ENCODE data around the gene DSC3.

The DSC3 gene

DNA sequence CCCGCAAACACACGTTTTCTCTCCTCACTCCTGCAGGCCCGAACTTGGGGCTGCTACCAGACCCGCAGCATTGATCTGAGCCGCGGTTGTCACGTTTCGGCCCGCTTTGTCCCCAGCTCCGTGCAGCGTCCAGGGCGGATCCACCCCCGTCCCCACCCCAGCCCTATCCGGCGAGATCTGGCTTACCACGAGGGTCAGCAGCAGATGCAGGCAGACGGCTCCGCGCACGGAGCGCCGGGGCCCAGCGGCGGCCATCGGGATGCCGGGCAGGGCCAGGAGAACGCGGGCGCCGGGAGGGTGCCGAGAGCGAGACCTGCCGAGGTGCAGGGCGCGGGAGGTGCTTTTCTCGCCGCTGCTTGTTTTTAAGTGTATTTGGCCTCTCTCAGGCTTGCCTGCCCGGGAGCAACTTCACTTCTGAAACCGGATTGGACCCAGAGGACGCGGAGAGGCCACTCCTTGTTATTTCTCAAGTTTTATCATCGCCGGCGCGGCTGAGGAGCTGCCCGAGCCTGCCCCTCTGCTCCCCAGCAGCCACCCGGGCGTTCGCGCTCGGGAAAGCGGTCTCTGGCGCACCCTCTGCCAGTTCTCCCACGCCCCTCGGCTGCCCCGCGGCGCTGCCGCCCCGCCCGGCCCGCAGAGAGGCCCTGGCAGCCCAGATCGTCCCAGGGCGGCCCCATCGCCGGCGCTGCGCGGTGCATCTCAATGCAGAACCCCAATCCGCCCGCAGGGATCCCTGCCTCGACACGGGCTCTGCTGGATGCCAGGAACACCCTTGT lies at the start of gene DSC3:
Gene DSC3, minus strand, starts transcription at position 337 of the 776 bp plus-strand sequence. Its CDS starts 82 bp downstream, at position 255.
- DNase-seq, result no peak

DNA sequence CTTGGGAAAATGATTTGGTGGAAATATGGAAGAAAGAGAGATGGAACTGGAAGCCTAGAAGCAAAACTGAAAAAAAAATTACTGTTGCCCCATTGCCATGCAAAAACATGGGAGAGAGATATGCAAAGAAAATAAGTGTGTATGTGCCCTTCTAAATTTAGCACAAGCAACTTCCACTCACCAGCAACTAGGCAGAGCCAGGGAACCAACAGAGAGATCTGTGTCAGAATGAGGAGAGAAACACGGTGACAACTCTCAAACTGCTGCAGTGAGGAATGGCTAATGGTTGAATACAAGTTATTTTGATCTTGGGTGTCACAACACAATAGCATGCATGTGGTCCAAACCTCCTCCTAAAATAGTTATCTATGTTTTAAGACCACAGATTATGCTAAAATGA lies 48.8 kb upstream of the DSC3 start:
- DNase-seq, result no peak

DNA sequence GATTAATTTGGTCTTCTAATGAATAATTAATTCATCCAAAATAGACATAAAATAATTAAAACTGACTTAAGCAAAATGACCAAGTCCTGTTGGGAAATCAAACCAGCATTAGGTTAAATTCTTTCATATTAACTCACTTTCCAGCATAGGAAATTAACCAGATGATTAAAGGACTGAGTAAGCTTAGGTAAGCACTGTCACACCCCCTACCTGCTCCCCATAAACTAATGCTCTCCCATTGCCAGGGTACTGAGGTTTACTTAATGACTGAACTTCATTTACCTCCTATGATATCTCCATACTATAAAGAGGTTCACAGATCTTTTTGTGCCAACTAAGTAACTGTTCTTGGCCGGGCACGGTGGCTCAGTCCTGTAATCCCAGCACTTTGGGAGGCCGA lies 46.0 kb upstream of the DSC3 start:
- DNase-seq, result no peak

DNA sequence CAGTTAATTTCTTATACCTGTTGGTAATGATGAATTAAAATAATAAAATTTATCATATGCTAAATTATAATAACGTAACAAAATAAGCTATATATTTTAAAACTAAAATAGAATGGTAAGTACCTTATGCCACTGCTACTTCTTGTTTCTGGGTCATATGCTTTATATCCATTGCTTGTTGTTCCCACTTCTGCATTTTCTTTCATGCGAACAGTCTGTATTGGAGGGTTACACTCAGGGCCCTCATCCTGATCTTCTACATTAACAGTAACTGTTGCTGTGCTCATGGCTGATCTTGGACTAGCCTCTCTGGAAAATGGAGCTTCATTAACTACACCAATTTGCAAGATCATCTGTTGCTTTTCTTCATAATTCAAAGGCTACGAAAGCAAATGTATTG lies 37.4 kb upstream of the DSC3 start:
- DNase-seq, result no peak

DNA sequence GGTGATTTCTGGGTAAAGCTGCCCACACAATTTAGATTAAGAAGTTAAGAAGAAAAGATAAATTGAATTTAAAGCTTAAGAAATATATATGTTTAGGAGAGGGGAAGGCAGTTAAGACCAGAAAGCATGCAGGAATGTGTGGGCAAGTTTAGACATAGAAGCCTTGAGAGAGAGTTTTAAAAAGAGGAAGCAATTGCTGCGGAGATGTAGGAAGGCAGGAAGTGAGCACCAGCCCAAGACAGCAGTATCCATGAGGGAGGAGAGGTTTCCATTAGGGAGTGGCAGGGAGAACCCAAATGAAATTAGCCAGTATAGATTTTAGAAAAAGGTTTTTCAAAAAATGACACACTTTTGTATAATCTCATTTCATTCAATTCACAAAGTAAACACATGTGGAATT lies 35.3 kb upstream of the DSC3 start:
- no peak for DNase-seq

DNA sequence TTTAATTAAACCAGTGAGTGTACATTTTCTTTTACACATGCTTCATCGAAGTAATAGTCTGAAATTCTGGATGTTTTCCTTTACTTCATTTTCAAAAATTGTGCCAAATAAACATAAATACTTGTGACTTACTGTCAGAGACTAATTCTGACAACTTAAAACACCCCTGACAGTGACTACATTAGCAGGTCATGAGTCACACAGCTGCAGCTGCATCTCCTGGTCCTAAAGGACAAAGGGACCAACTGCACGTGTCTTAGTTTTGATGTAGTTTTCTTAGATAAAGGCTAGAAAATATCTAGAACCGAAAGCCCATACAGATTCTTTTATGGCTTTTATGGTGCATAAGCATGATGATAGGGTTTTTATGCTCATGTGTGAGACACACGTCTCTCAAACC lies 29.6 kb upstream of the DSC3 start:
- DNase-seq, result no peak

DNA sequence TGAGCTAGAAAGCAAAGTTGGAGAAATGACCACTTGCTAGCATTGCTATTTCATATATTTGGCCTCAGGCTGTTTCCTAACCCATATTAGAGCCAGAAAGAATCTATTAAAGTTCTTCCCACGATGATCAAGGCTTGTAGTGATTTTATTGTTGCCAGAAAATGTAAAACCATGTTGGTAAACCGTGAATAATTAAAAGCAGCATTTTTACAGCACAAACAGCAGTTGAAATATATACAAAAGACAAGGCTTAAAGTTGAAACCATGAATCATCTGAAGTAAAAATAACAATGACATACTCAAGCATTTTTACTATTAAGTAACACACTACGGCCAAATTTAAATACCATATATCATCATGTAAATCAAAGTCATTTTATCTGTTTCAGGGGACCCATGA lies 27.7 kb upstream of the DSC3 start:
- no peak for DNase-seq

DNA sequence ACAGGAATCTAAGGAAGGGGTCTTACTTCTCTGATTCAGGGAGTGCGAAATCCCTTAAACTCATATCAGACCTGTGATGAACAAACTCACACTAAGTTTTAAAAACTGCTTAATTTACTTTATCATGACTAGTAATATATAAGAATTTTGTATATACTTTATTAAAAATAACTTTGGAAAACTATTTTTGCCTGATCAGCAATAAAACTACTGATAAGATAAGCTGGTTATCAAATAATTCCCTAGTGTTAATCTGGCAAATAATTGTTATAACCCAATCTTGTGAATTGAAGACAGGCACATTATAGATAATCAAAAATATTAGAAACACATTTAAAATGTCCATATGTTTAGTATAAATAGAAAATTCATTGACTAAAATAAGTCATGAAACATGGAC lies 23.7 kb upstream of the DSC3 start:
- DNase-seq, result no peak

DNA sequence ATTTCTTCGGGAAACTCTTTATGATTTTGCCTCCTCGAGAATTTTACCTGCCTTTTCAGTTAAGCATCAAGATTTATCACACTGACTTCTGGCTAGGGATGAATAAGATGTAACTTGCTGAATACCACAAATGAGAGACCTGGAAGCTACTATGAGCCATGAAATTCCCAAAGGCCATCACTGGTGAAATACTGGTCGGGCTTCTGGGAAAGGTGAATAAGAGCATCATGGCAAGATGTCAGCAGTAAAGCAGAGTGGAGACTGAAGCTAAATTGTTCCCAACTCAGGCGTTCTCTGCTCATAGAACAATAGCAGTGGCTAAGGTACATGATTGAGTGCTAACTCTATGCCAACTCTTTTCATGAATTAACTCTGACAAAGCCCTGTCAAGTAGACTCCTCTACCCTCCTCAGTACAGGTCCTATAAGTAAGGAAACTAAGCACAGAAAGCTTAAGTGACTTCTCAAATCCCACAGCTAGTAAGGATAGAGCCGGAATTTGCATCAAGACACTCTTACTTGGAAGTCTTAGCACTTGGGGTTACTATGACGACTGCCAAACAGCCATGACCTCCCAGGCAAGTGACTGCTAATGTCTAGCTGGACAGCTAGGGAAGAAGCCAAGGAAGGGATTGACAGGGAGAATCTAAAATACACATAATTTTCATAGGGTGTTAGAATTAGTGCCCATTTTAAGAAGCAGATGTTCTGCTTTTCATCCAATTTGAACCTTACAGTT lies 22.7 kb upstream of the DSC3 start:
- DNase-seq, result no peak

DNA sequence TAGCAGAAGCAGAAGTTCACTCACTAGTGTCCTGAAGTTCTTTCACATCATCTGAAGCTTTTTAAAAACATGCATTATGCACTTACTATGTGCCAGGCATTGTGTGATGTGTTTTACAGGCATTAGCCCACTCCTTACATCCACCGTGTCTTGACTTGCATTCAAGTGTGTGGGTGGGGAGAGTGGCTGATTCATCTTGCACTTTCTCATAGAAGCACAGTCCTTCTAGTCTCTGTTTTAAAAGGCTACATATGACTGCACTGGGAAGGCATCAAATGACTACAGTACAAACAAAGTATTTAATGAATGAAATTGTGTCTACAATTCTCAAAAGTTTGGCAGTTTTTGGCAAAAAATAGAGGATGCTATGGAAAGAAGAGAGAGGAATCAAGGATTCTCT lies 21.6 kb upstream of the DSC3 start:
- no peak for DNase-seq

DNA sequence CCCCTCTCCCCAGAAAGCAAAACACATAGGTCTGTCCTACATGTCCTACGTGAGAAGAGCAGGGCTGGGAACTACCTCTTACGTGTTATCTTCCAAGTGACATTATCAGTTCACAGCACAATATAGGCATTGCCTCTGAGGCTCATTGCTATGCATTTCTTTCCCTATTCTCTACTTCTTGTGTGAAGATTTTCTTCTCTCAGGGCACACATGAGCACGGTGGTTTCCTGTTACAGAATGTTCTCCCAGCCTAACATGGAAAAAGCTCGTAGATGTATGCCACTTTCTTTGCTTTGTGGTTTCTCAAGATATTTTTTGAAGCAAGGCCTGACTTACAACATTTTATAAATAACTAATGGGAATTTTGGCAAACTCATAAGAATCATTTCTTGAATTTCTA lies 19.4 kb upstream of the DSC3 start:
- DNase-seq, result no peak

DNA sequence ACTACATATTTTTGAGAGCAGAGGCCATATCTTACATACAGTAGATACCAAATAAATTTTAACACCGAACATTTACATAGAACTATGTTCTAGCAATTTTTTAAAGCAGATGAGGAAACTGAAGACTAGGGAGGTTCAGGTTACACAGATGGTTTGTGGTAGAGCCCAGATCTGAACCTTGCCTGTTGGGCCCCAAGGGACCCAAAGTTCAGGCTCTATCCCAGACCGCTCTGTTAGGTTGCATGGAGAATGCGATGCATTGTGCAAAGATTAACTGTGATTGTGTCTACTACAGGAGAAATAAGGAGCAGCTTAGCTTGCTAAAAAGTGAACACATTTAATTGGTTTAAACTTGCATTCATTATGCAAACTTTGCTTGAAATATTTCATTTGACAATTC lies 16.4 kb upstream of the DSC3 start:
- no peak for DNase-seq

DNA sequence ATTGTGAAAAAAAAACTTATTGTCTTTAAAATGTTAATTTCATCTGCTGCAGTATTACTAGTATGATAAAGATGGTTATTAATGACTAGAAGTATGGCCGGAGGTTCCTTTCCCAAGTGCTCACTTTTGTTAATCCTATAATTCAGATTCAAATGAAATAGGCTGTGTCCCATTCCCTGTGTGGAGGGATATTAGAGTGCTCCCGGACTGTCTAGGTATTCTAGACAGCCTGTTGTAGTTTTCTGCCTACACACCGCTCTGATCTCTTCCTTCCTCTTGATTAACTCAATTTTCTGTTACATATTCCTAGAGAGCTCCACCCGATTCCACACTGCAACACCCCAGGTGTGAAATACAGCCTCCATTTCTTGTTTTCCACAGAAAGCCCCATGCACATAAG lies 15.4 kb upstream of the DSC3 start:
- DNase-seq, result no peak

DNA sequence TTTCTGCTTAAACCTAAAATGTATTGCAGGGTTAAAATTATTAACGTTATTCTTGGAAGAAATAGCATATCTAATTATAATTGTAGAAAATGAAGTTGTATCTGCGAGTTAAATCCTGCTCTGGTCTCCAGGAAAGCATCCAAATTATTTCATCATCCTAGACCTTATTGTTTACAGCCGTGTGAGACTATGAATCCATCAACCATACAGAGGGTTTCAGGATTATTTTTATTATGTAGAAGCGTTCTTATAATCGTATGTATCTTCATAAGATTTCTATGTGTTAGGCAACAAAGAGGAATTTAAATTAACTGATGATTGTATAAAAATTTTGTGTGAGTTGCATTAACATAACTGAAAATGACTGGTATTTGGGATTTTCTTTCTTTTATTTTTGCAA lies 14.5 kb upstream of the DSC3 start:
- no peak for DNase-seq

DNA sequence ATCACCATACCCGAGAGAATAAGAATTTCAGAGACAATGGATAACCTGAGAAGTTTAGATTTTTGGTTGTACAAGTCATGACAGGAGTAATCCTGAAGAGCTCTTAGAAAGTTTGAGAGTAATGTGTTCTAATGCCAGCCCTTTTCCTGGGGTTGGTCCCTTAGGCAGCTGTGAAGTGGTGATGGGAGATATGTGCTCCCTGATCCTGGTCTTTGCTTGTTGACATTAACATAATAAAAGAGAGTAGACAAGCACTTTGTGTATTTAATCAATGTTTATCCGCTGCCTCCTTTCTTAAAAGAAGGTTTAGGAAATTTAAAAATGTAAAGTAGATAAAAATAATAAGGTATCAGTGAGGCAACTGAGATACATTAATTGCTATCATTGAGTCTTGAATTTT lies 13.8 kb upstream of the DSC3 start:
- DNase-seq, result no peak

DNA sequence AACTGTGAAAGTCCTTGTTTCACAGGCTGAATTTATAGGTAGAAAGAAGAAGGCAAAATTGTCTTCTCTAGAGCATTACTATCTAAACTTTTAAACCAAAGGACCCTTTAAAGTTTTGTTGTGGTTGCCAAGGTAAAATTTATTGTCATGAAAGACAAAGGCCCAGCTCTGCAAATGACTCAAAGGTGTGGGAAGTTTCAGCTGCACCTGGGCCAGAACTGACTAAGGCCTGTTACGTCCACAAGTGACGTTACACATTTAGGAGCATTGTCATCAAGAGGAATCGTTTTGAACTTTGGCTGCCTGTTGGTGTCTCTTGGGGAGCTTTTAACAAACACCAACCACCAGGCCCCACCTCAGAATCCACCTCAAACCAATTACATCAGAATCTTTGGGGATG lies 8.1 kb upstream of the DSC3 start:
- no peak for DNase-seq

DNA sequence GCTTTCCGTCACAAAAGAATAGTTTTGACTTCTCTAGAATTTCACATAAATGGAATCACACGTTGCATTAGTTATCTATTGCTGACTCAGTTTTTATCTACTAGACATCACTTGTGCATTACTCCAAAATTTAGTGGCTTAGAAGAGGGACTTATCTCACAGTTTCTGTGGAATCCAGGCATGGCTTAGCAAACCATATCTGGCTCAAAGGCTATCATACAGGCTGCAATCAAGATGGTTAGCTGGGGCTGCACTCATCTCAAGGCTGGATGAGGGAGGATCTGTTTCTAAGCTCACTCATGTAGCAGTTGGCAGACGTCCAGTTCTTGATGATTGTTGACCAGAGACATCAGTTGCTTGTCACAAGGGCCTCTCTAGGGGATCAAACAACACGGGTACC lies 6.6 kb upstream of the DSC3 start:
- no peak for DNase-seq

DNA sequence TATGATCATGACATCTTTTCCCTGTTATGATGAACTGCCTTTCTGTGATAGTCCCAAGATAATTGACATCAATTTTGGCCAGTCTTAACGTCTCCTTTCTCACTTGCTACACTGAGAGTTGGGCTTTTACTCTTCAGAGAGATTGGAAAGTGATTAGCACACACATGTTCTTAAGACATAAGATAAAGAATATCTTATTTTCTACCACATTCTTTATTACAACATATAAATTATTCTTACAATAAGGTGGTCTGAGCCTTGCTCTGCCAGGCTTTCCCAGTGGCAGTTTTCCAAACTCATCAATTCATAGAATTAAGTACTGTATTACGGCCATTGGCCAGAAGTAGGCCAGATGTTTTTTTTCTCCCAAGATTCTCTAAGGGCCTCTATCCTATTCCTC lies 5.7 kb upstream of the DSC3 start:
- DNase-seq, result no peak

DNA sequence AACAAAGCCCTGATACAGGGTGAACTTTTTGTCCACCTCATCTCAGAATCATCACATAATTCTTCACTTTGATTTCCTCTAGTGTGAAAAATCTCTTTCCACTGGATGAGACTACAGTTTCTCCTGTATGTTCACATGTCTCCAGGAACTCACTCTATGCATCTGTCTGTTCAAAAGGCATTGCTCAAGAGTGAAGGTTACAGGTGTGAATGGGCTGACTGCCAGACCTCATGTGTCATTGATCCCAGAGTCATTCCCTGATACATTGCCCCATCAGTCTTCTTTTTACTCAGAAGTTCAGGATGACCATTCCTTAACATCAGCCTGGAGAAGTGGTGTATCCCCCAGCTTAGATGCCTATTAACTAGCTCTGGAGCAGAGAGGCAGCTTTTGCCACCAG lies 4.4 kb upstream of the DSC3 start:
- DNase-seq, result no peak

DNA sequence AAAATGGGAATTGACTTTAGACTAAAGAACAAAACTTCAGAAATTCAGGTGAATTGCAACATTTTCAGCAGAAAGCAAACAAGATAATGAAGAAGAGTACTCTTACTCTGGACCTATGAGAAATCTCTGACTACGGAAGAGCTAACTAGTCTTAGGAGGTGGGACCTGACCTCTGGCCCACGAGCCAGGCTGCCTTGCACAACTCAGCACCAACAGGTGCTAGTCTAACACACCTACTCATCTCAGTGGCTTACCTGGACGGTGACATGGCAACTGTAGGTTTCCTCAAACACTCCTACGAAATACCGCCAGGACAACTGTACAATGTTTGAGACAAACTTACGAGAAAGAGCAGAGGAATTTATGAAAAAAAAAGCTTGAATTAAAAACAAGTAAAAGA lies 3.1 kb upstream of the DSC3 start:
- DNase-seq, result no peak

DNA sequence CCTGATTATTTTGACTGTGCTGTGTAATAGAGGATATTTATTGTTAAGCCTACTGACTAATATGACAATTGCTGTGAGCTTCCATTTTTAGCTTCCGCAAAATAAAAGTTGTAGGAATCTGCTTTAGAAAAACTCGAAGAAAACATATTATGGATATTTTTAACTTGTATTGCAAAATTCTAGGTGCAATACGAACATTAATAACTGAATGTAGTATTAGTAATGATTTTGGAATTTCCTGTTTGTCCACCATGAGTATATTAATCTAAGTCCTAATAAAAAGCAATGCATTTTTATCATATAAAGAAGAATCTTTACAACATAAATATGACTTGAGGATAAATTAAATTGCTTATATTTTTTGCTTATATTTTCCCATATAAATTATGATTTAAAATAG lies 2.4 kb upstream of the DSC3 start:
- no peak for DNase-seq

DNA sequence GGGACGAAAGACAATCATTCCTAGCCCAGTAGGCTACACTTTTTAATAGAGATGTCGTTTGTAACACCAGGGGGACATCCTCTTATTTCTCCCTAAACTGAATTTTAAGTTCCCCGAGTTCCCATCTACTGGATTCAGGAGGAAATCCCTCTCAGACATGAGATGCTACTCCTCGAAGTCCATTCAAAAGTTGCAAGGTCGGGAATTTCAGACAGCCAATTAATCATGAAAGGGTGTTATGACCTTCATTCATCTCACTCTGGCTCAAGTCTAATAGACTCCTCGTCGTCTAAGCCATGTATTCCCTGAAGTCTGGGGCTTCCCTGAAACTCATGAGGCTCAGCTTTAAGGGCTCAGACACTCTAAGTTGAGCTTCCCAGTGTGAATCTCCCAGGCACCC lies 1.2 kb upstream of the DSC3 start:
- no peak for DNase-seq

DNA sequence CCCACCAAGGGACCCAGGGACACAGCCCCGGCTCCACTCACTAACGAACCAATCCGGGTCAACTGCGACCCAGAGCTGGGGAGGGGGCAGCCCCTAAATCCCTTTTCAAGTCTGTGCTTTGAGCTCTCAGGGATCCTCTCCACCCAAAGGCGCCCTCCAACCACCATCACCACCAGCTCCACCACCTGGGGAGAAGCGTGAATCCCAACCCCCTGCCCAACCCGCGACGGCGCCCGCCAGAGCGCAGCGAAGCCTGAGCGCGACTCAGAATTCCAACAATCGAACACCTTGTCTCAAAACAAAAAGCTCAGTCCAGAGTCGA lies 497 bp downstream of the DSC3 start:
- DNase-seq, result no peak

DNA sequence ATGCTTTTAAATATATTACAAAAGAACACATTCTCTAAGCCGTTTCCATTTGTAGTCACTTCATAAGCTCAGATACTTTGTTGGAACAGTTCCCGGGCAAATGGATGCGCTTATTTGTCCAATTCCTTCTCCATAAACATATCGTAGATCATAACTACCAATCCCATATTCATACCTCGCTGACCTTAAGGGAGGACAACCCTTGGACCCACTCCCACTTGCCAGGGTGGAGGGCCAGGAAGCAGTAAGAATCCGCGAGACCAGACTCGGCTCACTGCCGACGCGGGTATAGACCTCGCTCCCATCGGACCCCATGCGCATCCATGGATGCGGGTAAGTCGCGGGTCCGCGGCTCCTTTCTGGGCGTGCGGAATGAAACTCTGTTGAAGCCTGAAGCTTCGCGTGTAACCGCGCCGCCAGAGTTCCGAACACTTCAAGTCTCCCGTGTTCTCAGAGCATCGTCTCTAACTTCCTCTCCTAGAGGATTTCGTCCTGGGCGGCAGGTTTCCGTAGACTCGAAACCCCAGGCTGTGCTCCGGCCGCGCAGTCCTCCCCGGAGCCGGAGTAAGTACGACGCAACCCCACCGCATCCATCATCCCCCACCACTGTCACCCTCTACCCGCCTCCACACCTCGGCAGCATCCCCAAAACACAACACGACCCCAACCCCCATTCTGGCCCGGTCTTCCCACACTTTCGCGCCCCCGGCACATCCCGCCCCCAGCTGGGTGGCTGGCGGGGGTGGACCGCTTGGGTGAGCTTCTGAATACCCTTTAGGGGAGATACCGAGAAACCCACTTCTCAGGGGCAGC lies 1.1 kb downstream of the DSC3 start:
- DNase-seq, result no peak

All from activated T-cell treated with anti-CD3 and anti-CD28 coated beads for 4 hours (primary cell).